ENCODE data around the gene CACNA1H.

CACNA1H gene

DNA sequence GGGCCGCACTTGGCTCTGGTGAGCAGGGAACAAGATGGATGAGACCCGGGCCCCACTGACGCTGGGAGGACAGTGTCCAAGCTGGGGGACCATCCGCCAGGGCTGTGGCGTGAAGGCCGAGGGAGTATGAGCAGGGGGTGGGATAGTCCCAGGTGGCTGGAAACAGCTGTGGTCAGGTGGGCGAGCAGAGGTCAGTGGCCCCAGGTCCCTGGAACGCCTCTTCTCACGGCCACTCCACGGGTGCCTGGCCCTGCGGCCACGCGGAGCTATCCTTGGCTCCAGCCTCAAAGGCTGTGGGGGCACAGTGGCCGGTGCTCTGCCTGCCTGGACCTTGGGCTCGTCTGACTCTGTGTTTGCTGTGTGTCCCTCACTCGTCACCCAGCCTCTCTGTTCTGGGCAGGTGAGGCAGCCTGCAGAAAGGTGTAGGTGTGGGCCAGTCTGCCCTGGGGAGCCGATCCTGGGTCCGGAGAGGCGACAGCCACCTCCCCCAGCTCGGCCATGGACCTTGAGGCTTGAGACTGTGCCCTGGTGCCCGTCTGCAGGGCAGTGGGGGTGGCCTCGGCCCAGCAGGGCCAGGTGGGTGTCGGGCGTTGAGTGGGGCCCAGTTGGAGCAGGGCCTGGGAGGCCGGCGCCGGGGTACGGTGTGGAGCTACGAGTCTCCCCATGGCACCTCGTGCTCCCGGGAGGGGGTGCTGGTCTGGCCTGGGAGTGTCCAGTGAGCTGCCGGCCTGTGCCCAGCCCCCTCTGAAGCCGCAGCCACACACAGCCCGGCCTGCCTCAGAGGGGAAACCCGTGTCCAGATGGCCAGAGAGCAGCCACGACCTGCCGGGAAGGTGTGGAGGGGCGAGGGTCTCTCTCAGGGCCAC is 10.0 kb downstream of the CACNA1H start:
- Histone ChIP-seq H3K27me3 (ENCODE audit: low read depth, low read length) (no peaks in the 10 kb centered on the region), H3K4me1 (ENCODE audit: control insufficient read depth in 1 of 2, insufficient read depth in 2 of 2, low read length in 2 of 2) (peaks cover 0 to 91% of the 10 kb centered on the region in 2 donors), H3K9me3 (ENCODE audit: control insufficient read depth in 1 of 2, low read length in 2 of 2) (no peaks in the 10 kb centered on the region), H3K4me3 (ENCODE audit: low read depth in 1 of 2, low read length in 2 of 2) (no peak overlapping the region), H3K36me3 (ENCODE audit: control insufficient read depth in 1 of 2, insufficient read depth in 2 of 2, low read length in 2 of 2) (no peaks in the 10 kb centered on the region), H3K27ac (ENCODE audit: low read length) (no peak overlapping the region)

DNA sequence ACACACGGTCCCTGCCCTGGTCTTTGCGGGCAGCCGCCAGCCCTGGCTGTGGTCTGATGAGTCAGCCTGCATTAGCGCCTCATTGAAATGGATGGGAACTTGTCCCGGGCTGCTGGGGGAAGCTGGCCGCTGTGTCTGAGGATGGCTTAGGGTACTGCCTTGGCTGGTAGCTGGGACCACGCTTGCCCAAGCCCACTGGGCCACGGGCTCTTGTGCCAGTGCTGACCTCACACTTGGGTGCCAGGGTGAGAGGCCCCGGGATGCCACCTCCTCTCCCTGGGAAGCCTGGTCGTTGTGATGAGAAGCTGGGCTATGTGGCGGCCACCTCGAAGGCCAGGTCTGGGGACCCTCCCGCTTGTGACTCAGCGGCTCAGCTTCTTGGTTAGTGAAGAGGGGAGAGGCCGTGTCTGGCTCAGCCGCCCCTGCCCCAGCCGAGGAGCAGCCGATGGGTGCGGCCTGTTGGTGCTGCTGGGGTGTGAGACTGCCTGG is 10.7 kb downstream of the CACNA1H start:
- Histone ChIP-seq H3K4me3 (ENCODE audit: low read depth in 1 of 2, low read length in 2 of 2) (no peak overlapping the region), H3K27ac (ENCODE audit: low read length) (no peak overlapping the region), H3K27me3 (ENCODE audit: low read depth, low read length) (no peaks in the 10 kb centered on the region)

DNA sequence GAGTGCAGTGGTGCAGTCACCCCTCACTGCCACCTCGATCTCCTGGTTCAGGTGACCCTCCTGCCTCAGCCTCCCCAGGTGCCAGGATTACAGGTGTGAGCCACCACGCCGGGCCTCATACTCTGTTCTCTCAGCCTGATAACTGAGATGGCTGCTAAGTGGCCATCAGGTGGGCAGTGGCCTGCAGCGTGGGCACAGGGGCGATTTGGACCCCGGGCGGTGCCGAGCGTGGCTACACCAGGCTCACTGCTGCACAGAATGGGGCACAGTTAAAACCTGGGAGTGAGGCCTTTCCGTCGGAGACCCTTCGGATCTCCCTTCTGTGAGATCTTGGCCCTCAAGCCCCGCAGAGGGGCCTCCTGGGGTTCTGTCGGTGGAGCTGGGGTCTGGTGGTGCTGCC is 11.5 kb downstream of the CACNA1H start:
- Histone ChIP-seq H3K27ac (ENCODE audit: low read length) (no peak overlapping the region), H3K9me3 (ENCODE audit: control insufficient read depth in 1 of 2, low read length in 2 of 2) (no peaks in the 10 kb centered on the region), H3K36me3 (ENCODE audit: control insufficient read depth in 1 of 2, insufficient read depth in 2 of 2, low read length in 2 of 2) (no peaks in the 10 kb centered on the region), H3K4me1 (ENCODE audit: control insufficient read depth in 1 of 2, insufficient read depth in 2 of 2, low read length in 2 of 2) (peaks cover 0 to 92% of the 10 kb centered on the region in 2 donors), H3K4me3 (ENCODE audit: low read depth in 1 of 2, low read length in 2 of 2) (no peak overlapping the region), H3K27me3 (ENCODE audit: low read depth, low read length) (no peaks in the 10 kb centered on the region)

More for the DNA sequence above, 10.7 kb downstream of the CACNA1H start:
- no peaks in the 10 kb centered on the region for H3K9me3 ChIP-seq (ENCODE audit: control insufficient read depth in 1 of 2, low read length in 2 of 2)
- no peaks in the 10 kb centered on the region for H3K36me3 ChIP-seq (ENCODE audit: control insufficient read depth in 1 of 2, insufficient read depth in 2 of 2, low read length in 2 of 2)
- peaks cover 0 to 92% of the 10 kb centered on the region in 2 donors for H3K4me1 ChIP-seq (ENCODE audit: control insufficient read depth in 1 of 2, insufficient read depth in 2 of 2, low read length in 2 of 2)

DNA sequence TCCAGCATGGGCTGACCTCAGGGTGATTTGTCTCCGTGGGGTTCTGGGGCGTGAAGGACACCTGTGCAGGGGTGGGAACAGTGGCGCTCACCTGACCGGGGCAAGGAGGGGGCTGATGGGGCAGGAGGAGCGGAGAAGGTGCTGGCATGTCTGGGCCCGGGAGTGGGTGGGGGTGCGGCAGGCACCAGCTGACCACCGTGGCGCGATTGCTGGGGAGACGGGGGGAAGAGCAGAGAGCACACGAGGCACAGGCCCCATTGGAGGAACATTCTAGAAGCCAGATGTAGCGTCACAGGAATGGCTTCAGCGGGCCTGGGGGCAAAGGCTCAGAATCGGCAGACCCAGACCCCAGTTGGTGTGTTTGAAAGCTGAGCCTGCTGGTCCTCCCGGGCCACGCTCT is 12.1 kb downstream of the CACNA1H start:
- H3K36me3 ChIP-seq (ENCODE audit: control insufficient read depth in 1 of 2, insufficient read depth in 2 of 2, low read length in 2 of 2) = no peaks in the 10 kb centered on the region
- no peaks in the 10 kb centered on the region for H3K27me3 ChIP-seq (ENCODE audit: low read depth, low read length)
- no peak overlapping the region for H3K27ac ChIP-seq (ENCODE audit: low read length)
- no peaks in the 10 kb centered on the region for H3K9me3 ChIP-seq (ENCODE audit: control insufficient read depth in 1 of 2, low read length in 2 of 2)
- H3K4me1 ChIP-seq (ENCODE audit: control insufficient read depth in 1 of 2, insufficient read depth in 2 of 2, low read length in 2 of 2) = peaks cover 0 to 94% of the 10 kb centered on the region in 2 donors
- H3K4me3 ChIP-seq (ENCODE audit: low read depth in 1 of 2, low read length in 2 of 2) = no peak overlapping the region

DNA sequence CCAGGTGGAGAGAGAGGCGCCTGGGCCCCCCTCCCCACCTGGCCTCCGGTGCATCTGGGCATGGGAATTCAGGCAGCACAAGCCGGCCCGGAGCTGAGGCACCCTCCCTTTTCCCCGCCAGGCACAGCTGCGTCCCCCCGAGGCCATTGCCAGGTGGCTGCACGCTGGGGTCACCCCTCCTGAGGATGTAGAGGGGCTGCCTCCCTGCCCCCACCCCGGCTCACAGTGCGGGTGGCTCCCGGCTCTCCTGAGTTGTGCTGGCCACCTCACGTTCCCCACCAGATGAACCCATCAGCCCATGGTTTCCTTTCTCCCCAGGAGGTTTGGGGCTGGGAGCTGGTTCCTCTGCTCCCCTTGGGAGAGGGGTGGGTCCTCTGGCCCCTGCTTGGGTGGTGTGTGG is 12.6 kb downstream of the CACNA1H start:
- Histone ChIP-seq H3K27me3 (ENCODE audit: low read depth, low read length) (no peaks in the 10 kb centered on the region), H3K4me1 (ENCODE audit: control insufficient read depth in 1 of 2, insufficient read depth in 2 of 2, low read length in 2 of 2) (peaks cover 0 to 95% of the 10 kb centered on the region in 2 donors), H3K27ac (ENCODE audit: low read length) (no peak overlapping the region), H3K4me3 (ENCODE audit: low read depth in 1 of 2, low read length in 2 of 2) (no peak overlapping the region), H3K36me3 (ENCODE audit: control insufficient read depth in 1 of 2, insufficient read depth in 2 of 2, low read length in 2 of 2) (no peaks in the 10 kb centered on the region), H3K9me3 (ENCODE audit: control insufficient read depth in 1 of 2, low read length in 2 of 2) (no peaks in the 10 kb centered on the region)

DNA sequence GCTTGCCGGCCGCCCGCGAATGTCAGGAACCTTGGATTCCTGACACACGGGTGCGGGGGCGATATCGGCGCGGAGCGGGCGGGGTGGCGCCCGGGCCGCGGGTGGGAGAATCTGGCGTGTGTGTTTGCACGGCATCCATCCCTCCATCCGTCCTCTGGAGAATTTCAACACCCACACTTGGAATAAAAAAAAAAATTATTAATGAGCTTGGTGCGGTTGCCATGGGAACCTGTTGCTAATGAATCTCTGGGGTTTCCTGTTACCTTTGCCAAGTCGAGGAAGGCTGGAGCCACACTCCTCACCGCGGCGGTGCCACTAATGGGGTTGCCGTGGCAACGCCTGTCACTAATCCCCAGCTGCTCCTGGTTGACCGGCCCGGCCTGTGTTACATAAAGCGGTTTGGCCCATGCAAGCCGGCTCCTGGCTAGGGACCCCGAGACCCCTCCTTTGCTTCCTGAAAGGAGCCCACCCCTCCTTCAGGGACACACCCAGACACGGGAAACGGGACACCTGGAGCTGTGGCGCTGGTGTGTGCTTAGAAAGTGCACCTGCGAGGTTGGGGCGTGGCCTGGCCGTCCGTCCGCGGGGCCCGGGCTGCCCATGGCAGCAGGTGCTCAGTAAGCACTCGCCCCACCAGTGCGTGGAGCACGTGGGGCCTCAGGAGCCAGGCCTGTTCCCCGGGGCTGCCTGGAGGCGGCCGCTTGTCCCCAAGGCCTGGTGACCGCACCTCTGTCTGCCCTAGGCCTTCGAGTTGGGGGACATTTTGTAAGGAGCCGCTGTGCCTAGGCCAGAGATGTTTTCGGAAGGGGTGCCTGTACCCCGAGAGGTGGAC is 14.6 kb downstream of the CACNA1H start:
- H3K27me3 ChIP-seq (ENCODE audit: low read depth, low read length) = no peaks in the 10 kb centered on the region
- H3K27ac ChIP-seq (ENCODE audit: low read length) = no peak overlapping the region
- no peak overlapping the region for H3K4me3 ChIP-seq (ENCODE audit: low read depth in 1 of 2, low read length in 2 of 2)
- peaks cover 0 to 81% of the 10 kb centered on the region in 2 donors for H3K4me1 ChIP-seq (ENCODE audit: control insufficient read depth in 1 of 2, insufficient read depth in 2 of 2, low read length in 2 of 2)
- H3K9me3 ChIP-seq (ENCODE audit: control insufficient read depth in 1 of 2, low read length in 2 of 2) = no peaks in the 10 kb centered on the region
- no peaks in the 10 kb centered on the region for H3K36me3 ChIP-seq (ENCODE audit: control insufficient read depth in 1 of 2, insufficient read depth in 2 of 2, low read length in 2 of 2)

DNA sequence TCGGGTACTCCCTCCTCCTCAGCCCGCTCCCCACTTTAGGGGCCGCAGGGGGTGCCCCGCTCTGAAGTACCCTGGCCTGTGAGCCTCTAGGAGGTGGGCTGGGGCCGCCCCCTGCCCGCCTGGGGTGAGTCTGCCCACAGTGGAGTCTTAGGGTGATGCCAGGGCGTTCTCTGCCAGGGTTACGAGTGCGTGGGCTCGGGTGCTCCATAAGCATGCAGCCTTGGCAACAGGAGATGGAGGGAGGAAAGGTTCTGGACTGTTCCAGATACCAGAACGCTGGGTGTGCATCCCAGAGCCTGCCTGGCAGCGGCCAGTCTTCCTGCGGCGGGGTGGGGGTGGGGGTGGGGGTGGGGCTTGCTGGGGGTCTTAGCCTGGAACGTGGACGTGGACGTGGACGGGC is 15.9 kb downstream of the CACNA1H start:
- Histone ChIP-seq H3K27me3 (ENCODE audit: low read depth, low read length) (no peaks in the 10 kb centered on the region), H3K4me3 (ENCODE audit: low read depth in 1 of 2, low read length in 2 of 2) (no peak overlapping the region), H3K36me3 (ENCODE audit: control insufficient read depth in 1 of 2, insufficient read depth in 2 of 2, low read length in 2 of 2) (no peaks in the 10 kb centered on the region), H3K9me3 (ENCODE audit: control insufficient read depth in 1 of 2, low read length in 2 of 2) (no peaks in the 10 kb centered on the region), H3K4me1 (ENCODE audit: control insufficient read depth in 1 of 2, insufficient read depth in 2 of 2, low read length in 2 of 2) (peaks cover 0 to 81% of the 10 kb centered on the region in 2 donors), H3K27ac (ENCODE audit: low read length) (no peak overlapping the region)

DNA sequence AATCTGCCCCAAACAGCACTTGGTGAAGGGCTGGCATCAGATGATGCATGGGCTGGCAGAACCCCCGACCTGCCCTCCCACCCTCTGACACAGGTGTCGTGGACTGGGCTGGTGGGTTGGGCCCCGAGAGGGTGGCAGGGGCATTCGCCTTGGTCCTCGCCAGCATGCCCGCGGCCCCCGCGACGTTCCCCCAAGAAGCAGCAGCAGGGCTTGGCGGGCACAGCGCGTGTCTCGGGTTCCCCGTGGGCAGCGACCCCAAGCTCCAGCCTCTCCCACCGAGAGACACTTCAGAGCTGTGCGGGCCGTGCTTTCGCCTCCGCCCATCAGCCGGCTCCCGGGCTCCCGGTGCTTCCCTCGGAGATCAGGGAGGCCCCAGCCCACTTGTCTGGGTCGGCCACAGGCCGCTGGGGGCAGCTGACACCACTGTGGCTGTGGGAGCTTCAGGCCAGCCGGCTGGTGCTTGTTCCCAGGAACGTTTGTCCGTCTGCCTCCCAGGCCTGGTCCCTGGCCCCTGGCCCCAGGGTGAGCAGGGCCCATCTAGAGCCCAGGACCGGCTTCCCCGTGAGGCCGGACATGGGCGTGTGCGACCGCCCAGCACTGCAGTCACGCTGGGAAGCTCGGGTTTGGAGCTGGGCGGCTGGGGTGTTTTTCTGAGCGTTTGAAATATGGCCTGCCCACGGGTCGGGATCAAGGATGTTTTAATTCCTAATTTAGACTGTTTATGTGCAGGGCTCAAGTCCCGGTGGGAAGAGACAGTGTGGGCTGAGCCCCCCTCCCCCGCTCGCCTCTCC is 16.6 kb downstream of the CACNA1H start:
- no peak overlapping the region for H3K4me3 ChIP-seq (ENCODE audit: low read depth in 1 of 2, low read length in 2 of 2)
- no peaks in the 10 kb centered on the region for H3K9me3 ChIP-seq (ENCODE audit: control insufficient read depth in 1 of 2, low read length in 2 of 2)
- H3K36me3 ChIP-seq (ENCODE audit: control insufficient read depth in 1 of 2, insufficient read depth in 2 of 2, low read length in 2 of 2) = no peaks in the 10 kb centered on the region
- H3K27me3 ChIP-seq (ENCODE audit: low read depth, low read length) = no peaks in the 10 kb centered on the region
- peaks cover 0 to 80% of the 10 kb centered on the region in 2 donors for H3K4me1 ChIP-seq (ENCODE audit: control insufficient read depth in 1 of 2, insufficient read depth in 2 of 2, low read length in 2 of 2)
- H3K27ac ChIP-seq (ENCODE audit: low read length) = no peak overlapping the region

DNA sequence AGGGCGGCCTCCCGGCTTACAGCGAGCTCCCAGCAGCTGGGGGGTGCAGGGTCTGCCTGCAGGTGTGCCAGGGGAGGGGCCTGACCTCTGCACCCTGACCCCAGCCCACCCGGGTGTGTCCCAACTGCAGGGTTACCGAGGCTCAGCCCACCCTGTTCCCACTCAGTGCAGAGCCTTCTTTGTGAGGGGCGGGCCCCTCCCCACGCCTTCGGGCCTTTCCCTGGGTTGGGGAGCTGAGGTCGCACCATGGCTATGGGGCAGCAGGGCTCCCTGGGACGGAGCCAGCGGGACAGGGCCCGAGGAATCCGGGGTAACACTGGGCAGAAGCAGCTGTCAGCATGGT is 17.1 kb downstream of the CACNA1H start:
- peaks cover 0 to 74% of the 10 kb centered on the region in 2 donors for H3K4me1 ChIP-seq (ENCODE audit: control insufficient read depth in 1 of 2, insufficient read depth in 2 of 2, low read length in 2 of 2)
- no peak overlapping the region for H3K27ac ChIP-seq (ENCODE audit: low read length)
- H3K9me3 ChIP-seq (ENCODE audit: control insufficient read depth in 1 of 2, low read length in 2 of 2) = no peaks in the 10 kb centered on the region
- H3K4me3 ChIP-seq (ENCODE audit: low read depth in 1 of 2, low read length in 2 of 2) = no peak overlapping the region
- no peaks in the 10 kb centered on the region for H3K27me3 ChIP-seq (ENCODE audit: low read depth, low read length)
- H3K36me3 ChIP-seq (ENCODE audit: control insufficient read depth in 1 of 2, insufficient read depth in 2 of 2, low read length in 2 of 2) = no peaks in the 10 kb centered on the region

DNA sequence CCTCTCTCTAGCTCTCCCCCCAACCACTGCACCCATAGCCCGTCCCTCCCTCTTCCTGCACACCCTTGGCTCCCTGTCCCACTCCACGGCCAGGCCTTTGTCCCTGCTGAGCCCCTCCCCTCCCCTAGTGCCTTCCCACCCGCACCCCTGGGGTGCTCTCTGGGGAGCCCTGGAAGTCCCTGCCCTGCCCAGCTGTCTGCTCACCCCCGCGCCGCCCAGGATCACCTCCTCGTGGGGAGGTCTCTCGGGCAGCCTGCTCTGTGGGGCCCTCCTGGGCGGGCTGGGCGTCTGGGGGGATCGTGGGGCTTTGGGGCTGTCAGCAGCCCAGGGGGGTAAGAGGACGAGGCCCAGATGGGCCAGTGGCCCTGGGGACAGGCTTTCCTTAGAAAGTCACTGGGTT is 18.1 kb downstream of the CACNA1H start:
- Histone ChIP-seq H3K4me1 (ENCODE audit: control insufficient read depth in 1 of 2, insufficient read depth in 2 of 2, low read length in 2 of 2) (peaks cover 0 to 66% of the 10 kb centered on the region in 2 donors), H3K27me3 (ENCODE audit: low read depth, low read length) (no peaks in the 10 kb centered on the region), H3K4me3 (ENCODE audit: low read depth in 1 of 2, low read length in 2 of 2) (no peak overlapping the region), H3K27ac (ENCODE audit: low read length) (no peak overlapping the region), H3K9me3 (ENCODE audit: control insufficient read depth in 1 of 2, low read length in 2 of 2) (no peaks in the 10 kb centered on the region), H3K36me3 (ENCODE audit: control insufficient read depth in 1 of 2, insufficient read depth in 2 of 2, low read length in 2 of 2) (no peaks in the 10 kb centered on the region)

Data from muscle layer of duodenum (tissue), 2 donors.